Heart left ventricle (tissue), 13 donors: ENCODE measurements around the gene PPP1R9B.
A peak's percentile ranks its signal among the peaks of the same experiment; 100 is the strongest.

Experiments used
- POLR2A ChIP-seq, 2 donors: fragments of 450-650 bp; IDR thresholded peaks; one replicate each; pipeline ENCODE4 v1.6.1; 2017; ENCODE audit warnings: antibody characterized with exemption in 2 of 2, mild to moderate bottlenecking in 2 of 2, moderate library complexity in 2 of 2
- TF ChIP-seq, protein P1 (sequence below), 12 donors: fragments of 200-600 bp; sonication (generic) in 4 of 12; IDR thresholded peaks; one replicate each; pipeline versions ENCODE4 v1.5.0 to v1.8.0; 2018 to 2022; ENCODE audit warnings: antibody characterized with exemption in 12 of 12, mild to moderate bottlenecking in 5 of 12
- donor health status: ischemic (EF 13 %, LVEDD 7.1; RV severe dilation, severe dysfunction).
- donor health status: DM: no; HTN: yes; CAD: no.
- donor health status: DM: no; HTN: no; CAD: no.
- donor health status: ischemic (EF 25% LVEDD 6.9; RV normal size, moderate dysfunction).
- donor health status: ischemic (EF 25% LVEDD 5.7; RV mildly dilated, moderate dysfunction).
- donor health status: ischemic (EF 35%, LVEDD 5.7; RV mildly dilated, moderate dysfunction).
- donor health status: nonischemic (EF 11% LVEDD 7.7; RV severe dilation, severe dysfunction).
- donor health status: DM: yes; HTN: yes; CAD: no.
- donor health status: PGD.
- donor health status: ischemic (EF 29% LVEDD 5.4; RV normal size, mild dysfunction).
- donor health status: nonischemic (EF 23%, LVEDD 6.1; RV moderate dilation, normal function).

- TF ChIP-seq, protein P1, sequence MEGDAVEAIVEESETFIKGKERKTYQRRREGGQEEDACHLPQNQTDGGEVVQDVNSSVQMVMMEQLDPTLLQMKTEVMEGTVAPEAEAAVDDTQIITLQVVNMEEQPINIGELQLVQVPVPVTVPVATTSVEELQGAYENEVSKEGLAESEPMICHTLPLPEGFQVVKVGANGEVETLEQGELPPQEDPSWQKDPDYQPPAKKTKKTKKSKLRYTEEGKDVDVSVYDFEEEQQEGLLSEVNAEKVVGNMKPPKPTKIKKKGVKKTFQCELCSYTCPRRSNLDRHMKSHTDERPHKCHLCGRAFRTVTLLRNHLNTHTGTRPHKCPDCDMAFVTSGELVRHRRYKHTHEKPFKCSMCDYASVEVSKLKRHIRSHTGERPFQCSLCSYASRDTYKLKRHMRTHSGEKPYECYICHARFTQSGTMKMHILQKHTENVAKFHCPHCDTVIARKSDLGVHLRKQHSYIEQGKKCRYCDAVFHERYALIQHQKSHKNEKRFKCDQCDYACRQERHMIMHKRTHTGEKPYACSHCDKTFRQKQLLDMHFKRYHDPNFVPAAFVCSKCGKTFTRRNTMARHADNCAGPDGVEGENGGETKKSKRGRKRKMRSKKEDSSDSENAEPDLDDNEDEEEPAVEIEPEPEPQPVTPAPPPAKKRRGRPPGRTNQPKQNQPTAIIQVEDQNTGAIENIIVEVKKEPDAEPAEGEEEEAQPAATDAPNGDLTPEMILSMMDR (IDR thresholded peaks at IDR 0.05): no peak
- peak in 1 of 2 donors; percentile 17 for TF ChIP-seq POLR2A (IDR thresholded peaks at IDR 0.05)
These were observed 3.4 kb upstream of the PPP1R9B start for GRCh38 chr17:50153650-50154575.
